ENCODE data around the gene TAS2R20.

Gene TAS2R20

GRCh38 chr12:10957741-10958140 lies 40.4 kb downstream of the TAS2R20 start:
- Histone ChIP-seq H3K27me3 (ENCODE audit: control insufficient read depth, insufficient read depth, low read length) (no peaks in the 10 kb centered on the region), H3K4me3 (ENCODE audit: low read length) (no peak overlapping the region), H3K9ac (ENCODE audit: low read length) (no peak overlapping the region), H3K9me3 (ENCODE audit: control insufficient read depth, low read depth, low read length) (no peaks in the 10 kb centered on the region), H3K27ac (ENCODE audit: low read length) (no peak overlapping the region), H3K4me1 (ENCODE audit: control insufficient read depth, low read depth, low read length) (no peaks in the 10 kb centered on the region), H3K36me3 (ENCODE audit: control insufficient read depth, low read depth, low read length) (no peaks in the 10 kb centered on the region)

GRCh38 chr12:10956085-10956484 lies 42.0 kb downstream of the TAS2R20 start:
- no peaks in the 10 kb centered on the region for H3K27me3 ChIP-seq (ENCODE audit: control insufficient read depth, insufficient read depth, low read length)
- H3K4me1 ChIP-seq (ENCODE audit: control insufficient read depth, low read depth, low read length) = no peaks in the 10 kb centered on the region
- no peaks in the 10 kb centered on the region for H3K9me3 ChIP-seq (ENCODE audit: control insufficient read depth, low read depth, low read length)
- no peak overlapping the region for H3K4me3 ChIP-seq (ENCODE audit: low read length)
- no peak overlapping the region for H3K9ac ChIP-seq (ENCODE audit: low read length)
- H3K36me3 ChIP-seq (ENCODE audit: control insufficient read depth, low read depth, low read length) = no peaks in the 10 kb centered on the region
- no peak overlapping the region for H3K27ac ChIP-seq (ENCODE audit: low read length)

GRCh38 chr12:10952645-10953044 lies 45.5 kb downstream of the TAS2R20 start:
- H3K36me3 ChIP-seq (ENCODE audit: control insufficient read depth, low read depth, low read length) = no peaks in the 10 kb centered on the region
- peaks cover 5% of the 10 kb centered on the region for H3K9me3 ChIP-seq (ENCODE audit: control insufficient read depth, low read depth, low read length)
- no peak overlapping the region for H3K4me3 ChIP-seq (ENCODE audit: low read length)
- H3K27ac ChIP-seq (ENCODE audit: low read length) = no peak overlapping the region
- H3K27me3 ChIP-seq (ENCODE audit: control insufficient read depth, insufficient read depth, low read length) = no peaks in the 10 kb centered on the region
- no peaks in the 10 kb centered on the region for H3K4me1 ChIP-seq (ENCODE audit: control insufficient read depth, low read depth, low read length)
- no peak overlapping the region for H3K9ac ChIP-seq (ENCODE audit: low read length)

Measured in iPS-18a (cell line).